GM12892 (cell line): ENCODE measurements around the gene HYAL1.

Source experiments
- POLR2A ChIP-seq: IDR thresholded peaks from 2 replicates; pipeline ENCODE4 v1.6.1; 2011; ENCODE audit warnings: low read depth, low read length, control low read depth
- POLR2AphosphoS5 ChIP-seq: IDR thresholded peaks from 2 replicates; pipeline ENCODE4 v1.6.1; 2011; ENCODE audit warnings: low read depth, low read length, control low read depth
- TAF1 ChIP-seq: IDR thresholded peaks from 2 replicates; pipeline ENCODE4 v1.6.1; 2011; ENCODE audit warnings: low read depth, mild to moderate bottlenecking, control low read depth, low read length, borderline replicate concordance

- no peak for TF ChIP-seq POLR2AphosphoS5
- TF ChIP-seq TAF1: no peak
- TF ChIP-seq POLR2A: no peak
These were observed 39.6 kb upstream of the HYAL1 start for GRCh38 chr3:50342813-50343633.
